Neural progenitor cell (in vitro differentiated cells): ENCODE data around the gene UQCRH. TPM values are rescaled to one million over a fixed set of nuclear protein-coding genes. Genes with fewer than 3 reads are reported as not detected.

Source experiments
- DNase-seq: peaks from one replicate; pipeline ENCODE4 v3.0.0-alpha.2; 2016; ENCODE audit warnings: low spot score
- H2AFZ ChIP-seq: fragments of 200-600 bp; sonication (generic); replicated peaks from 2 replicates; pipeline ENCODE4 v1.6.1; 2016; ENCODE audit warnings: antibody characterized with exemption
- H3F3A ChIP-seq: fragments of 200-600 bp; sonication (generic); 2 replicates; pipeline ENCODE4 v1.6.1; 2016; ENCODE audit warnings: antibody characterized with exemption, low read depth
- H3K27ac ChIP-seq: fragments of 200-600 bp; sonication (generic); 2 replicates; pipeline ENCODE4 v1.5.1; 2016; ENCODE audit warnings: mild to moderate bottlenecking
- H3K27me3 ChIP-seq: fragments of 200-600 bp; sonication (generic); 2 replicates; pipeline ENCODE4 v1.6.1; 2016; ENCODE audit warnings: mild to moderate bottlenecking, moderate library complexity
- H3K36me3 ChIP-seq: fragments of 200-600 bp; sonication (generic); 2 replicates; pipeline ENCODE4 v1.5.1; 2016
- H3K4me1 ChIP-seq: fragments of 200-600 bp; sonication (generic); 2 replicates; pipeline ENCODE4 v1.6.1; 2016; ENCODE audit warnings: mixed run types
- H3K4me2 ChIP-seq: fragments of 200-600 bp; sonication (generic); 2 replicates; pipeline ENCODE4 v1.6.1; 2016
- H3K4me3 ChIP-seq: fragments of 200-600 bp; sonication (generic); 2 replicates; pipeline ENCODE4 v1.5.1; 2016
- H3K79me2 ChIP-seq: fragments of 200-600 bp; sonication (generic); 2 replicates; pipeline ENCODE4 v1.6.1; 2016; ENCODE audit warnings: low read depth
- H3K9ac ChIP-seq: fragments of 200-600 bp; sonication (generic); 2 replicates; pipeline ENCODE4 v1.6.1; 2016
- H3K9me3 ChIP-seq: fragments of 200-600 bp; sonication (generic); 2 replicates; pipeline ENCODE4 v1.5.1; 2016; ENCODE audit warnings: low read depth
- H4K20me1 ChIP-seq: fragments of 200-600 bp; sonication (generic); 2 replicates; pipeline ENCODE4 v1.6.1; 2016; ENCODE audit warnings: low read depth
- H3K27ac Mint-ChIP-seq: 3 replicates; pipeline ENCODE4 v1.8.0; 2021; ENCODE audit warnings: mixed read lengths
- H3K27me3 Mint-ChIP-seq: 2 replicates; pipeline ENCODE4 v1.8.0; 2022; ENCODE audit warnings: low read depth, mild to moderate bottlenecking, inconsistent platforms, moderate library complexity, mixed read lengths; ENCODE audit not compliant: insufficient read depth
- H3K36me3 Mint-ChIP-seq: 3 replicates; pipeline ENCODE4 v1.8.0; 2021; ENCODE audit warnings: mixed read lengths
- H3K4me1 Mint-ChIP-seq: 3 replicates; pipeline ENCODE4 v1.8.0; 2021; ENCODE audit warnings: mixed read lengths
- H3K4me3 Mint-ChIP-seq: 3 replicates; pipeline ENCODE4 v1.8.0; 2021; ENCODE audit warnings: mild to moderate bottlenecking, moderate library complexity, mixed read lengths
- H3K9me3 Mint-ChIP-seq: 3 replicates; pipeline ENCODE4 v1.8.0; 2020; ENCODE audit warnings: mixed read lengths
- EZH2 ChIP-seq: fragments of 200-600 bp; sonication (generic); IDR thresholded peaks from 2 replicates; pipeline ENCODE4 v1.6.1; 2017; ENCODE audit warnings: antibody characterized with exemption, mild to moderate bottlenecking, moderate library complexity
- EZH2phosphoT487 ChIP-seq: fragments of 200-600 bp; sonication (generic); IDR thresholded peaks from 2 replicates; pipeline ENCODE4 v1.6.1; 2017; ENCODE audit warnings: antibody characterized with exemption
- total RNA-seq: library from RNA; depleted of rRNA; stranded (reverse); fragments of >200 nt; gene quantifications from 2 replicates; pipeline ENCODE4 v1.2.3, GENCODE V29; 2015; ENCODE audit warnings: low replicate concordance
- TF ChIP-seq, protein P1 (sequence below): fragments of 200-600 bp; sonication (generic); IDR thresholded peaks from 2 replicates; pipeline ENCODE4 v1.5.1; 2017; ENCODE audit warnings: antibody characterized with exemption, mild to moderate bottlenecking

UQCRH gene
- 613 and 872 TPM in 2 replicates for total RNA-seq

GRCh38 chr1:46303038-46303871, at the start of gene UQCRH, which contains the start of gene LRRC41:
TSS of gene UQCRH (plus strand) at chr1:46303698. CDS start at chr1:46303767, 69 bp downstream.
TSS of gene LRRC41 (minus strand) at chr1:46303616. CDS start at chr1:46303322, 294 bp downstream.
- Mint-ChIP-seq H3K4me3 (peak within 1 kb of the TSS; percentile 100), H3K9me3 (no peaks in the 10 kb centered on the region), H3K27ac (peak within 1 kb of the TSS; percentile 100), H3K27me3 (peaks cover 5% of the 10 kb centered on the region), H3K36me3 (peaks cover 8% of the 10 kb centered on the region), H3K4me1 (peaks cover 37% of the 10 kb centered on the region)
- Histone ChIP-seq H2AFZ (peak within 1 kb of the TSS; percentile 83), H3K27ac (peak within 1 kb of the TSS; percentile 97), H3K27me3 (no peaks in the 10 kb centered on the region), H3K4me1 (peaks cover 26% of the 10 kb centered on the region), H3K9me3 (no peaks in the 10 kb centered on the region), H4K20me1 (peaks cover 46% of the 10 kb centered on the region), H3K79me2 (peaks cover 95% of the 10 kb centered on the region), H3F3A (peaks cover 27% of the 10 kb centered on the region), H3K4me2 (peak within 1 kb of the TSS; percentile 89), H3K36me3 (no peaks in the 10 kb centered on the region), H3K9ac (peak within 1 kb of the TSS; percentile 90), H3K4me3 (peak within 1 kb of the TSS; percentile 81)
- DNase-seq, result peak; percentile 98
- TF ChIP-seq EZH2, result peak; percentile 9
- TF ChIP-seq, protein P1, sequence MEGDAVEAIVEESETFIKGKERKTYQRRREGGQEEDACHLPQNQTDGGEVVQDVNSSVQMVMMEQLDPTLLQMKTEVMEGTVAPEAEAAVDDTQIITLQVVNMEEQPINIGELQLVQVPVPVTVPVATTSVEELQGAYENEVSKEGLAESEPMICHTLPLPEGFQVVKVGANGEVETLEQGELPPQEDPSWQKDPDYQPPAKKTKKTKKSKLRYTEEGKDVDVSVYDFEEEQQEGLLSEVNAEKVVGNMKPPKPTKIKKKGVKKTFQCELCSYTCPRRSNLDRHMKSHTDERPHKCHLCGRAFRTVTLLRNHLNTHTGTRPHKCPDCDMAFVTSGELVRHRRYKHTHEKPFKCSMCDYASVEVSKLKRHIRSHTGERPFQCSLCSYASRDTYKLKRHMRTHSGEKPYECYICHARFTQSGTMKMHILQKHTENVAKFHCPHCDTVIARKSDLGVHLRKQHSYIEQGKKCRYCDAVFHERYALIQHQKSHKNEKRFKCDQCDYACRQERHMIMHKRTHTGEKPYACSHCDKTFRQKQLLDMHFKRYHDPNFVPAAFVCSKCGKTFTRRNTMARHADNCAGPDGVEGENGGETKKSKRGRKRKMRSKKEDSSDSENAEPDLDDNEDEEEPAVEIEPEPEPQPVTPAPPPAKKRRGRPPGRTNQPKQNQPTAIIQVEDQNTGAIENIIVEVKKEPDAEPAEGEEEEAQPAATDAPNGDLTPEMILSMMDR, result peak; percentile 33
- no peak for TF ChIP-seq EZH2phosphoT487

- no peak overlapping the region for H2AFZ ChIP-seq
- peaks cover 6% of the 10 kb centered on the region for H3F3A ChIP-seq
- H3K9ac ChIP-seq, result no peak overlapping the region
- peaks cover 11% of the 10 kb centered on the region for H4K20me1 ChIP-seq
- DNase-seq, result no peak
- H3K36me3 Mint-ChIP-seq, result peaks cover 29% of the 10 kb centered on the region
- H3K4me2 ChIP-seq, result no peak overlapping the region
- no peaks in the 10 kb centered on the region for H3K27me3 Mint-ChIP-seq
- no peaks in the 10 kb centered on the region for H3K4me1 ChIP-seq
- TF ChIP-seq, protein P1, result no peak
- TF ChIP-seq EZH2 (no peak), EZH2phosphoT487 (no peak)
- H3K4me1 Mint-ChIP-seq, result peaks cover 1% of the 10 kb centered on the region
- H3K4me3 Mint-ChIP-seq, result no peak overlapping the region
- no peak overlapping the region for H3K27ac Mint-ChIP-seq
- H3K27ac ChIP-seq, result no peak overlapping the region
- no peaks in the 10 kb centered on the region for H3K9me3 ChIP-seq
- H3K79me2 ChIP-seq, result peaks cover 8% of the 10 kb centered on the region
- H3K27me3 ChIP-seq, result no peaks in the 10 kb centered on the region
- H3K9me3 Mint-ChIP-seq, result no peaks in the 10 kb centered on the region
- no peak overlapping the region for H3K4me3 ChIP-seq
- no peaks in the 10 kb centered on the region for H3K36me3 ChIP-seq
Observed at GRCh38 chr1:46254668-46255067, 48.8 kb upstream of the UQCRH start.

- Histone ChIP-seq H3K27ac (no peak overlapping the region), H2AFZ (no peak overlapping the region), H3F3A (no peaks in the 10 kb centered on the region), H3K4me2 (no peak overlapping the region), H3K9me3 (no peaks in the 10 kb centered on the region), H3K79me2 (no peaks in the 10 kb centered on the region), H4K20me1 (peaks cover 11% of the 10 kb centered on the region), H3K36me3 (no peaks in the 10 kb centered on the region), H3K27me3 (no peaks in the 10 kb centered on the region), H3K4me1 (no peaks in the 10 kb centered on the region), H3K4me3 (no peak overlapping the region), H3K9ac (no peak overlapping the region)
- no peaks in the 10 kb centered on the region for H3K4me1 Mint-ChIP-seq
- no peak overlapping the region for H3K27ac Mint-ChIP-seq
- TF ChIP-seq EZH2phosphoT487, result no peak
- TF ChIP-seq, protein P1, result no peak
- TF ChIP-seq EZH2, result no peak
- no peak for DNase-seq
- H3K9me3 Mint-ChIP-seq, result no peaks in the 10 kb centered on the region
- H3K4me3 Mint-ChIP-seq, result no peak overlapping the region
- no peaks in the 10 kb centered on the region for H3K27me3 Mint-ChIP-seq
- H3K36me3 Mint-ChIP-seq, result peaks cover 34% of the 10 kb centered on the region
Observed at GRCh38 chr1:46256523-46256922, 47.0 kb upstream of the UQCRH start.
